Endothelial cell of hepatic sinusoid (primary cell): ENCODE results near the gene CRBN.

Experiments used
- in situ Hi-C: cut with HindIII; loops from 2 replicates; pipeline ENCODE4 v1.10.0; 2017; ENCODE audit warnings: low sequenced_read_pairs

The CRBN gene

GRCh38 chr3:3177861-3178497 is 1.5 kb downstream of the CRBN start:
- in situ Hi-C loops = no loop called here

GRCh38 chr3:3172627-3173026 is 6.9 kb downstream of the CRBN start:
- in situ Hi-C loops = no loop called here

DNA sequence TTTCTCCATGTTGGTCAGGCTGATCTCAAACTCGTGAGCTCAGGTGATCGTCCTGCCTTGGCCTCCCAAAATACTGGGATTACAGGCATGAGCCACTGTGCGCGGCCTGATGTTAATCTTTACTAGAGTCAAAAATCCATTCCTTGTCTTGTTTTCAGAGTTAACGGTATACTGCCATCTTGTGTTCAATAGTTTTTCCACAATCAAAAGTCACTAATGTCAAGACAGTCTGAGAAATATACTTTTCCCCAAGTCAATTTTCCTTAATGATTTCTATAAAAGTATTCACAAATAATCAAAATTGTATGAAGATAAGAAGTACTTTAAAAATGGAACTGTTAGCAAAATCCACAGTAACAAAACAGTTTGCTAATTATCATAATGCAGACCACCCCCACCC is 8.5 kb downstream of the CRBN start:
- in situ Hi-C loops = no loop called here

DNA sequence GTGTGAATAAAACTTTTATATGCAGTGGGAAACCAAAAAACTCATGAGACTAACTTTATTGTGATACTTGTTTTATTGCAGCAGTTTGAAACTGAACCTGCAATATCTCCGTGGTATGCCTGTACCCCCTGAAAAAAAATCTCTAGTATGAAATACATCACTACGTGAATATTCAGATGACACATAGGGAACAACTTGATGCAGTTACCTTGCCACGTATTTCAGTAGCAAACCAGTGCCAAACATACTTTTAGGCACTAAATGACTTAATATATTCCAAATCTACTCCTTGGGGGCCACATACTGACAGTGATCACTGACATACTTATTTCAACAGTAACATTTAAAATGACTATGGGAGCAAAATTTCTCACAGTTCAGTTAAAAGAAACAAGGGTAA is 13.8 kb downstream of the CRBN start:
- in situ Hi-C loops = no loop called here

DNA sequence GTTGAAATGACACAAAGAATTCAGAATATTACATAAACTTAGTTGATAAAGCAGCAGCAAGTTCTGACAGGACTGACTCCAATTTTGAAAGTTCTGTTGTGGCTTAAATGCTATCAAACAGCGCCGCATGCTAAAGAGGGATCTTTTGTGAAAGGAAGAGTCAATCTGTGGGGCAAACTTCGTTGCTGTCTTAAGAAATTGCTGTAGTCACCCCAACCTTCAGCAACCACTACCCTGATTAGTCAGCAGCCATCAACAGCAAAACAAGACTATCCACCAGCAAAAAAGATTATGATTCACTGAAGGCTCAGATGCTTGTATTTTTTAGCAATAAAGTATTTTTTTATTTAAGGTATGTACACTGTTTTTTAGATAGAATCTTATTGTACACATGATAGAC is 14.2 kb downstream of the CRBN start:
- in situ Hi-C loops = no loop called here

- in situ Hi-C loops = no loop called here
Measured at GRCh38 chr3:3160826-3161225, 18.7 kb downstream of the CRBN start.

- in situ Hi-C loops = no loop called here
Measured at GRCh38 chr3:3157484-3157883, 22.0 kb downstream of the CRBN start.

DNA sequence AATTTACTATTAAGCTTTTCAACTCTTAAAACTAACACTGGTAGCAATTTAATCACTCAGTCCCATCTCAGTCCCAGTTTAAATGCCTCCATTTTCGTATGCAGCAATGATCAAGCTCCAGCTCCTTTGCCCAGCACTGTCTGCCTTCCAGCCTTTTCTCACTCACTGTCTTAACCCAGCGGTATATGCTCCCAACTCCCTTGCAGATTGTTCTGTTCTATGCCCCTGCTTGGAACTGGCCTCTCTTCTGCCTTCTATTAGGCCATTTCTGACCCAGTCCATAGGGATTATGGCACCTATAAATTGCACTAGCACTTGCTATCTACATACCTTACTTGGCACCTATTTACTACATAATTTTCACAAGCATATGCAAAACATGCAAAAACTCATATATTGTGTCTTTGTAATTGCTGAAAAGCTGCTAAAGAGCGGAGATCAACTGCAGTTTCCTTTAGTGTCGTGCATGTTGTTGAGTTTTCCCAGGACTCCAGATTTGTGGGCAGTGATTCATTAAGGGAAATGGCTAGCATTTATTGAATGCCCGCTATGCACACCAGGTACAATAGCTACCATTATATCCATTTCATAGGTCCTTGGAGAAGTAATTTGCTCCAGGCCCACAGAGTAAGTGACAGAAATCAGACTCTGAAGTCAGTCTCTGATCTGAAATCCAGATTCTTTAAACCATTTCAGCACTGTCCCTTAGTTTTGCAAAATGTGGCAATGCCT is 24.4 kb downstream of the CRBN start:
- in situ Hi-C loops = no loop called here

GRCh38 chr3:3151513-3151912 is 28.0 kb downstream of the CRBN start:
- in situ Hi-C loops = no loop called here

DNA sequence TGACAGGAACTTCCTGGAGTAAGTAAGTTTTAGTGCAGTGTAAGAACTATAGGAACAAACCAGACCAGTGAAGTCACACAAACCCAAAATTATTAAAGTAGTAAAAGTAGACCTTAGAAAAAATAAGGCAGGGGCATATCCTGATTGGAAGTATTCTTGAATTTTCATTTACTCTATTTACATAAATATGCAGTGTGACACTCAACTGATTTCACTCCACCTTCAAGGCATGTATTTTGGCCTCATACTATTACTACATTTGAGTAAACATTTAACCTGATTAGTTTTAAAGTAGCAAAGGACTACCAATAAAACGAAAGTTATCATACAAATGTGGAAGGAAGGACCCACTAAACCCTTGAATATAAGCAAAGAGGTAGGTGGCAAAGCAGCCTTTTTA is 29.9 kb downstream of the CRBN start:
- in situ Hi-C loops = no loop called here

- in situ Hi-C loops = no loop called here
Measured at GRCh38 chr3:3145831-3146230, 33.7 kb downstream of the CRBN start.

DNA sequence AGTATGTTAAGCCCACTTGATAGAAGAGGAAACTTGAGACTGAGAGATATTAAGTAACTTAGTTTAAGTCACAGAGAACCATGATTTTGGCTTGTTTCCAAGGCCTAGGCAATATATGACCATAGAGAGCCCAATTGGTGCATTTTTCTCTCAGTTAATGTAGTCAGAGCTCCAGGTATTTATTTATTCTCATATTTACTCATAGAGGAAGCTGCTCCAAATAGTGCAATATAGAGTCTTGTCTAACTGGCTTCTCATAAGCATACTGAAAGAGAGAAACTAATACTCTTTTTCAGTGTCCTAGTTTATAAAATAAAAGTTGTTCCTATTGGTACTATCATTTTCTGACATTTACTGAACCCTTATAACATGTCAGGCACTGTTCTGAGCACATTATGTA is 37.6 kb downstream of the CRBN start:
- in situ Hi-C loops = no loop called here

DNA sequence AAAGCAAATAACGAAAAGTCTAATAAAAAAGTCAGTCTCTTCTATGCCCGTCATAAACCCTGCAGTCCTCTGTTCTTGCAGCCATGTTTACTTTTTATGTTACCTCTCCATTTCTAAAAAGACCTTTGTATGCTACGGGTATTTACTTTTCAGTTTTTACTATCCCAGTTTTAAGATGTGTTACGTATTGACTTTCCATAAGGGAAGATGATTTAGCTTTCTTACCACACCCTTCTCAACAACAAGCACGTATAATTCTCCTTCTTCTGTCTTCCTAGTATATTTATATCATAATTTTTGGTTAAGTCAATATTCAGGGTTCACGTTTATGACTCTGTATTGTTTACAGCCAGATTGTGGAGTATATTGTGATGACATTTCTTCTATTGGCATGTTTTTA is 42.0 kb downstream of the CRBN start:
- in situ Hi-C loops = no loop called here

- in situ Hi-C loops = no loop called here
Measured at GRCh38 chr3:3134750-3135448, 44.6 kb downstream of the CRBN start.

GRCh38 chr3:3133500-3133899 is 46.0 kb downstream of the CRBN start:
- in situ Hi-C loops = no loop called here

DNA sequence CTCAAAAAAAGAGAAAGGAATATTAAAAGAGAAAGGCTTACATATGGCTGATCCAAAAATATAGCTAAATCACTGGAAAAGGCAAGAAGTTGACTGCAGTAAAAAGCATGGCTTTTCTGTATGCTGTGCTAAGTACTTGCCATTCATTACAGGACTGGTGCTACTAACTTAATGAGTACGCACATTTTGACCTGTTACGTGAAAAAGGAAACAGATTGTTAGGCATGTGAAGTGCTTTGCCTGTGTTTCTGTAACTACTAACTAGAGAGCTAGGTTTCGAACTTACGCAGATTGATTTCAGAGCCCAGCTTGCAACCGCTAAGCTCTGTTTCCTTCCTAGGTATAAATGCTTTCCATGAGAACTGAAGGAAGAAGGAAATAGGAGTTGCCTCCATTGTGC is 49.9 kb downstream of the CRBN start:
- in situ Hi-C loops = no loop called here

- in situ Hi-C loops = no loop called here
Measured at GRCh38 chr3:3127432-3128010, 52.0 kb downstream of the CRBN start.

DNA sequence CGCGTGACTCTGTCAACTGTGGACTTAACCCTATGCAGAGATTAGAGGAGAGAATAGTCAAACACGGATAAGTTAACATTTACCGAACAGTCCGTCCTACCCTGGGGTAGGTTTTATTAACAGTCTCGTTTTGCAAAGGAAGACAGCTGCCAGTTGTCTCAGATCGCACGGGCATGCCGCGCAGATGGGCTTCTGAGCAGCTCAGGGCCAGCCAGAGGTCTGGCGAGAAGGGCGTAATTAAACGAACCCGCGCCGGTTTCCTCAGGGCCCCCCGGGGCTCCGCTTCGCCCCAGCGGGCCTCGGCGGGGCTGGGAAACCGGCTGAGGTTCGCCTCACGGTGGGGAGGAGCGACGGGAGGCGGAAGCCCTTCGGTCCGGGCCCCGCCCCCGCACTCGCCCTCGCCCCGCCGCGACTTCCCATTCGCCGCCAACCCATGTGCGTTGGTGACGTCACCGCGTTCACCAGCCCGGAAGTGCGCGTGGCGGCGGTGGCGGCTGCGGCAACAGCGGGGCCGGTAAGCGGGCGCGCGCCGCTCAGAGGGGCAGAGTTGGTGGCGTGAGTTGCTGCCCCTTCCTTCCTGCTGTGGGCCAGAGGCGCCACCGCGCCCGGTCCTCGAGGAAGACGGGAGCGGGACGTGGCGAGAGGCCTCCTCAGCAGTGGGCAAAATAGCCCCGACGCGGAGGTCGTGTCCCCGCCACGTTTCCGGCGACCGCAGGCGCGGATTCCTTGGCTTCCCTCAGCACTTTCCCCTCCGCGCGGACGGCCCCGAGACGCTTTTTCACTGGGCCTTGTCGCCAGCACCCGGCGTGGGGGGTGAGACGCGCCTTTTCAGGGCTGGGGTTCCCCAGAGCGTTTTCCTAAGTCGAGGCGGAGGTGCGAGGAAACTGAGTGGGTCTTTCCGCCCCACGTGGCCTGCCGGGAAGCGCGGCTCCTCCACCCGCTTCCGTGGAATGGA is 52.7 kb downstream of the CRBN start, which contains the start of gene TRNT1:
TRNT1 (plus strand) TSS at position 464 of the 955 bp plus-strand sequence. CDS start 2,101 bp downstream, outside the sequence.
- in situ Hi-C loops = no loop called here

- in situ Hi-C loops = no loop called here
Measured at GRCh38 chr3:3125977-3126376, 53.5 kb downstream of the CRBN start.

GRCh38 chr3:3119393-3119851 is 60.1 kb downstream of the CRBN start:
- in situ Hi-C loops = no loop called here
